GM12874 (cell line): ENCODE measurements around the gene CTDSPL.

Experiments
- CTCF ChIP-seq: IDR thresholded peaks from 2 replicates; pipeline ENCODE4 v1.5.1; 2011; ENCODE audit warnings: low read depth, mild to moderate bottlenecking, control low read depth, low read length, moderate library complexity; ENCODE audit not compliant: insufficient read depth

The CTDSPL gene

GRCh38 chr3:37824090-37824953, 37.4 kb upstream of the CTDSPL start:
- TF ChIP-seq CTCF: no peak

GRCh38 chr3:37824954-37825328, 36.7 kb upstream of the CTDSPL start:
- TF ChIP-seq CTCF: no peak

GRCh38 chr3:37825744-37826400, 35.8 kb upstream of the CTDSPL start:
- TF ChIP-seq CTCF: no peak

- no peak for TF ChIP-seq CTCF
Observed at GRCh38 chr3:37826502-37826901, 35.2 kb upstream of the CTDSPL start.

GRCh38 chr3:37826933-37827332, 34.7 kb upstream of the CTDSPL start:
- no peak for TF ChIP-seq CTCF

- no peak for TF ChIP-seq CTCF
Observed at GRCh38 chr3:37832480-37832879, 29.2 kb upstream of the CTDSPL start.

- peak; percentile 47; the same call in 1 of the 2 replicates for TF ChIP-seq CTCF
Observed at GRCh38 chr3:37833302-37834186, 28.1 kb upstream of the CTDSPL start.
